Measurements from ENCODE around the gene OR2T27.

The OR2T27 gene

GRCh38 chr1:248613742-248614141 is 41.6 kb downstream of the OR2T27 start:
- H3K27me3 ChIP-seq (ENCODE audit: low read depth, low read length): no peaks in the 10 kb centered on the region

GRCh38 chr1:248611883-248612414 is 43.4 kb downstream of the OR2T27 start:
- H3K27ac ChIP-seq (ENCODE audit: low read length): no peak overlapping the region
- H3K4me1 ChIP-seq (ENCODE audit: control insufficient read depth in 1 of 2, insufficient read depth in 2 of 2, low read length in 2 of 2): no peaks in the 10 kb centered on the region
- H3K4me3 ChIP-seq (ENCODE audit: low read depth in 1 of 2, low read length in 2 of 2): no peak overlapping the region
- H3K9me3 ChIP-seq (ENCODE audit: control insufficient read depth in 1 of 2, low read length in 2 of 2): no peaks in the 10 kb centered on the region
- no peaks in the 10 kb centered on the region for H3K36me3 ChIP-seq (ENCODE audit: control insufficient read depth in 1 of 2, insufficient read depth in 2 of 2, low read length in 2 of 2)
- H3K27me3 ChIP-seq (ENCODE audit: low read depth, low read length): no peaks in the 10 kb centered on the region

More at GRCh38 chr1:248613742-248614141, 41.6 kb downstream of the OR2T27 start:
- Histone ChIP-seq H3K4me1 (ENCODE audit: control insufficient read depth in 1 of 2, insufficient read depth in 2 of 2, low read length in 2 of 2) (no peaks in the 10 kb centered on the region), H3K9me3 (ENCODE audit: control insufficient read depth in 1 of 2, low read length in 2 of 2) (no peaks in the 10 kb centered on the region), H3K4me3 (ENCODE audit: low read depth in 1 of 2, low read length in 2 of 2) (no peak overlapping the region), H3K27ac (ENCODE audit: low read length) (no peak overlapping the region), H3K36me3 (ENCODE audit: control insufficient read depth in 1 of 2, insufficient read depth in 2 of 2, low read length in 2 of 2) (no peaks in the 10 kb centered on the region)

GRCh38 chr1:248610301-248610700 is 45.0 kb downstream of the OR2T27 start:
- no peaks in the 10 kb centered on the region for H3K36me3 ChIP-seq (ENCODE audit: control insufficient read depth in 1 of 2, insufficient read depth in 2 of 2, low read length in 2 of 2)
- H3K9me3 ChIP-seq (ENCODE audit: control insufficient read depth in 1 of 2, low read length in 2 of 2): no peaks in the 10 kb centered on the region
- no peak overlapping the region for H3K4me3 ChIP-seq (ENCODE audit: low read depth in 1 of 2, low read length in 2 of 2)
- no peaks in the 10 kb centered on the region for H3K4me1 ChIP-seq (ENCODE audit: control insufficient read depth in 1 of 2, insufficient read depth in 2 of 2, low read length in 2 of 2)
- H3K27me3 ChIP-seq (ENCODE audit: low read depth, low read length): no peaks in the 10 kb centered on the region
- no peak overlapping the region for H3K27ac ChIP-seq (ENCODE audit: low read length)
